Gastroesophageal sphincter (tissue), 3 donors: ENCODE measurements around the gene GBA2.

Experiments
- CTCF ChIP-seq, 4 experiments: fragments of 200-600 bp in 2 of 4; fragments of 450-650 bp in 2 of 4; sonication (generic) in 1 of 4; IDR thresholded peaks; one replicate each; pipeline ENCODE4 v1.5.1; 2017 to 2019; ENCODE audit warnings: antibody characterized with exemption in 4 of 4, mild to moderate bottlenecking in 2 of 4, moderate library complexity in 2 of 4
- POLR2AphosphoS5 ChIP-seq: sonication (generic); formaldehyde crosslinking; IDR thresholded peaks from one replicate; pipeline ENCODE4 v1.6.1; 2017; ENCODE audit warnings: antibody characterized with exemption

GRCh38 chr9:35695943-35696401 is 53.1 kb downstream of the GBA2 start:
- TF ChIP-seq CTCF (IDR thresholded peaks at IDR 0.05): no peak
- TF ChIP-seq POLR2AphosphoS5: peak; percentile 28
